Measurements from ENCODE around the gene SLC2A4.
"Not testable (repeated sequence)": the region's sequence is repeated elsewhere in the genome, so short reads cannot be mapped to it uniquely, and the experiment has no call there.

Gene SLC2A4

GRCh38 chr17:7329997-7330637, 48.6 kb downstream of the SLC2A4 start:
- peaks cover 0 to 14% of the 10 kb centered on the region in 2 donors for H3K36me3 ChIP-seq (ENCODE audit: control insufficient read depth in 1 of 2, insufficient read depth in 2 of 2, low read length in 2 of 2)
- peak overlapping the region; percentile 96 for H3K27ac ChIP-seq (ENCODE audit: low read depth, low read length)
- H3K4me1 ChIP-seq (ENCODE audit: control insufficient read depth in 1 of 2, insufficient read depth in 2 of 2, low read length in 2 of 2): peaks cover 12 to 27% of the 10 kb centered on the region in 2 donors
- H3K27me3 ChIP-seq (ENCODE audit: control insufficient read depth in 1 of 2, insufficient read depth in 2 of 2, low read length in 2 of 2): no peaks in the 10 kb centered on the region
- H3K4me3 ChIP-seq (ENCODE audit: low read depth in 1 of 2, low read length in 2 of 2): peak overlapping the region; percentile 98
- peak overlapping the region; percentile 56 to 91 for H3K9ac ChIP-seq (ENCODE audit: low read depth in 1 of 2, low read length in 2 of 2)
- no peaks in the 10 kb centered on the region for H3K9me3 ChIP-seq (ENCODE audit: control insufficient read depth in 1 of 2, low read length in 2 of 2)

GRCh38 chr17:7330638-7331015, 49.1 kb downstream of the SLC2A4 start:
- peaks cover 0 to 9% of the 10 kb centered on the region in 2 donors for H3K36me3 ChIP-seq (ENCODE audit: control insufficient read depth in 1 of 2, insufficient read depth in 2 of 2, low read length in 2 of 2)
- H3K9ac ChIP-seq (ENCODE audit: low read depth in 1 of 2, low read length in 2 of 2): peak overlapping the region in 1 of 2 donors; percentile 38

GRCh38 chr17:7332111-7332510, 50.6 kb downstream of the SLC2A4 start:
- no peak overlapping the region for H3K27ac ChIP-seq (ENCODE audit: low read depth, low read length)
- H3K9me3 ChIP-seq (ENCODE audit: control insufficient read depth in 1 of 2, low read length in 2 of 2): no peaks in the 10 kb centered on the region
- no peaks in the 10 kb centered on the region for H3K27me3 ChIP-seq (ENCODE audit: control insufficient read depth in 1 of 2, insufficient read depth in 2 of 2, low read length in 2 of 2)
- H3K9ac ChIP-seq (ENCODE audit: low read depth in 1 of 2, low read length in 2 of 2): no peak overlapping the region
- H3K4me3 ChIP-seq (ENCODE audit: low read depth in 1 of 2, low read length in 2 of 2): no peak overlapping the region
- H3K36me3 ChIP-seq (ENCODE audit: control insufficient read depth in 1 of 2, insufficient read depth in 2 of 2, low read length in 2 of 2): no peaks in the 10 kb centered on the region
- peaks cover 12 to 29% of the 10 kb centered on the region in 2 donors for H3K4me1 ChIP-seq (ENCODE audit: control insufficient read depth in 1 of 2, insufficient read depth in 2 of 2, low read length in 2 of 2)

More at GRCh38 chr17:7330638-7331015, 49.1 kb downstream of the SLC2A4 start:
- peak overlapping the region; percentile 3 for H3K27ac ChIP-seq (ENCODE audit: low read depth, low read length)
- peak overlapping the region; percentile 98 for H3K4me3 ChIP-seq (ENCODE audit: low read depth in 1 of 2, low read length in 2 of 2)
- no peaks in the 10 kb centered on the region for H3K9me3 ChIP-seq (ENCODE audit: control insufficient read depth in 1 of 2, low read length in 2 of 2)
- peaks cover 12 to 29% of the 10 kb centered on the region in 2 donors for H3K4me1 ChIP-seq (ENCODE audit: control insufficient read depth in 1 of 2, insufficient read depth in 2 of 2, low read length in 2 of 2)
- no peaks in the 10 kb centered on the region for H3K27me3 ChIP-seq (ENCODE audit: control insufficient read depth in 1 of 2, insufficient read depth in 2 of 2, low read length in 2 of 2)

- not testable (repeated sequence) for H3K27ac ChIP-seq (ENCODE audit: low read depth, low read length); H3K27me3 ChIP-seq (ENCODE audit: control insufficient read depth in 1 of 2, insufficient read depth in 2 of 2, low read length in 2 of 2); H3K36me3 ChIP-seq (ENCODE audit: control insufficient read depth in 1 of 2, insufficient read depth in 2 of 2, low read length in 2 of 2); H3K9ac ChIP-seq (ENCODE audit: low read depth in 1 of 2, low read length in 2 of 2); H3K4me3 ChIP-seq (ENCODE audit: low read depth in 1 of 2, low read length in 2 of 2); H3K9me3 ChIP-seq (ENCODE audit: control insufficient read depth in 1 of 2, low read length in 2 of 2)
- peaks cover 12 to 28% of the 10 kb centered on the region in 2 donors for H3K4me1 ChIP-seq (ENCODE audit: control insufficient read depth in 1 of 2, insufficient read depth in 2 of 2, low read length in 2 of 2)
These were observed 51.1 kb downstream of the SLC2A4 start for GRCh38 chr17:7332600-7333069.

GRCh38 chr17:7334938-7335538, 53.5 kb downstream of the SLC2A4 start:
- H3K27ac ChIP-seq (ENCODE audit: low read depth, low read length): no peak overlapping the region
- no peak overlapping the region for H3K4me3 ChIP-seq (ENCODE audit: low read depth in 1 of 2, low read length in 2 of 2)
- no peaks in the 10 kb centered on the region for H3K27me3 ChIP-seq (ENCODE audit: control insufficient read depth in 1 of 2, insufficient read depth in 2 of 2, low read length in 2 of 2)
- H3K9me3 ChIP-seq (ENCODE audit: control insufficient read depth in 1 of 2, low read length in 2 of 2): no peaks in the 10 kb centered on the region
- no peaks in the 10 kb centered on the region for H3K36me3 ChIP-seq (ENCODE audit: control insufficient read depth in 1 of 2, insufficient read depth in 2 of 2, low read length in 2 of 2)
- no peak overlapping the region for H3K9ac ChIP-seq (ENCODE audit: low read depth in 1 of 2, low read length in 2 of 2)
- peaks cover 4 to 16% of the 10 kb centered on the region in 2 donors for H3K4me1 ChIP-seq (ENCODE audit: control insufficient read depth in 1 of 2, insufficient read depth in 2 of 2, low read length in 2 of 2)

GRCh38 chr17:7335765-7336164, 54.2 kb downstream of the SLC2A4 start:
- H3K9me3 ChIP-seq (ENCODE audit: control insufficient read depth in 1 of 2, low read length in 2 of 2); H3K9ac ChIP-seq (ENCODE audit: low read depth in 1 of 2, low read length in 2 of 2); H3K27me3 ChIP-seq (ENCODE audit: control insufficient read depth in 1 of 2, insufficient read depth in 2 of 2, low read length in 2 of 2); H3K36me3 ChIP-seq (ENCODE audit: control insufficient read depth in 1 of 2, insufficient read depth in 2 of 2, low read length in 2 of 2); H3K27ac ChIP-seq (ENCODE audit: low read depth, low read length); H3K4me3 ChIP-seq (ENCODE audit: low read depth in 1 of 2, low read length in 2 of 2): not testable (repeated sequence)
- peaks cover 4 to 11% of the 10 kb centered on the region in 2 donors for H3K4me1 ChIP-seq (ENCODE audit: control insufficient read depth in 1 of 2, insufficient read depth in 2 of 2, low read length in 2 of 2)

- no peak within 1 kb of the TSS for H3K27ac ChIP-seq (ENCODE audit: low read depth, low read length)
- H3K36me3 ChIP-seq (ENCODE audit: control insufficient read depth in 1 of 2, insufficient read depth in 2 of 2, low read length in 2 of 2): no peaks in the 10 kb centered on the region
- peaks cover 4 to 11% of the 10 kb centered on the region in 2 donors for H3K4me1 ChIP-seq (ENCODE audit: control insufficient read depth in 1 of 2, insufficient read depth in 2 of 2, low read length in 2 of 2)
- peak within 1 kb of the TSS; percentile 56 to 62 for H3K9ac ChIP-seq (ENCODE audit: low read depth in 1 of 2, low read length in 2 of 2)
- H3K4me3 ChIP-seq (ENCODE audit: low read depth in 1 of 2, low read length in 2 of 2): peak within 1 kb of the TSS; percentile 61 to 64
- H3K27me3 ChIP-seq (ENCODE audit: control insufficient read depth in 1 of 2, insufficient read depth in 2 of 2, low read length in 2 of 2): peaks cover 0 to 2% of the 10 kb centered on the region in 2 donors
- H3K9me3 ChIP-seq (ENCODE audit: control insufficient read depth in 1 of 2, low read length in 2 of 2): no peaks in the 10 kb centered on the region
These were observed 55.0 kb downstream of the SLC2A4 start, which contains the start of gene ACAP1 for GRCh38 chr17:7336240-7337175. TSS of gene ACAP1 (plus strand) at chr17:7336529. CDS start at chr17:7336735, 206 bp downstream.

GRCh38 chr17:7337600-7337999, 56.1 kb downstream of the SLC2A4 start:
- peak overlapping the region in 1 of 2 donors; percentile 61 for H3K4me3 ChIP-seq (ENCODE audit: low read depth in 1 of 2, low read length in 2 of 2)
- not testable (repeated sequence) for H3K36me3 ChIP-seq (ENCODE audit: control insufficient read depth in 1 of 2, insufficient read depth in 2 of 2, low read length in 2 of 2); H3K4me1 ChIP-seq (ENCODE audit: control insufficient read depth in 1 of 2, insufficient read depth in 2 of 2, low read length in 2 of 2); H3K9ac ChIP-seq (ENCODE audit: low read depth in 1 of 2, low read length in 2 of 2); H3K27ac ChIP-seq (ENCODE audit: low read depth, low read length); H3K9me3 ChIP-seq (ENCODE audit: control insufficient read depth in 1 of 2, low read length in 2 of 2); H3K27me3 ChIP-seq (ENCODE audit: control insufficient read depth in 1 of 2, insufficient read depth in 2 of 2, low read length in 2 of 2)

All from duodenal mucosa (tissue), 2 donors.